Trophoblast cell (in vitro differentiated cells and primary cell): Measurements from ENCODE around the gene NINL.

ENCODE experiments used
- DNase-seq, 2 donors: peaks; one replicate each; pipeline ENCODE4 v3.0.0-alpha.2; 2016
- H2AFZ ChIP-seq: 2 replicates; pipeline ENCODE4 v1.6.1; 2013; ENCODE audit warnings: low read length, moderate library complexity, mild to moderate bottlenecking; ENCODE audit not compliant: insufficient read depth, poor library complexity
- H2AK5ac ChIP-seq: 2 replicates; pipeline ENCODE4 v1.6.1; 2013; ENCODE audit warnings: mild to moderate bottlenecking, low read length
- H2BK120ac ChIP-seq: 2 replicates; pipeline ENCODE4 v1.6.1; 2013; ENCODE audit warnings: low read length, mild to moderate bottlenecking, moderate library complexity; ENCODE audit not compliant: insufficient read depth, poor library complexity
- H2BK12ac ChIP-seq: 2 replicates; pipeline ENCODE4 v1.6.1; 2013; ENCODE audit warnings: mild to moderate bottlenecking, low read length, moderate library complexity
- H2BK5ac ChIP-seq: 2 replicates; pipeline ENCODE4 v1.6.1; 2013; ENCODE audit warnings: low read length, low read depth, moderate library complexity, mild to moderate bottlenecking; ENCODE audit not compliant: poor library complexity
- H3K14ac ChIP-seq: 2 replicates; pipeline ENCODE4 v1.6.1; 2013; ENCODE audit warnings: mild to moderate bottlenecking, low read length
- H3K18ac ChIP-seq: 2 replicates; pipeline ENCODE4 v1.6.1; 2013; ENCODE audit warnings: mild to moderate bottlenecking, low read length
- H3K23ac ChIP-seq: 2 replicates; pipeline ENCODE4 v1.6.1; 2013; ENCODE audit warnings: low read length
- H3K27ac ChIP-seq: 2 replicates; pipeline ENCODE4 v1.5.1; 2013; ENCODE audit warnings: low read depth, mild to moderate bottlenecking, inconsistent platforms, low read length, moderate library complexity
- H3K27me3 ChIP-seq: 2 replicates; pipeline ENCODE4 v1.6.1; 2013; ENCODE audit warnings: inconsistent platforms, mild to moderate bottlenecking, low read length, moderate library complexity; ENCODE audit not compliant: insufficient read depth
- H3K36me3 ChIP-seq, 2 experiments: 1 replicate in 1 of 2; 2 replicates in 1 of 2; pipeline ENCODE4 v1.6.1; 2013; ENCODE audit warnings: low read length in 2 of 2, mild to moderate bottlenecking in 2 of 2, moderate library complexity in 1 of 2; ENCODE audit not compliant: insufficient read depth in 2 of 2, control insufficient read depth in 1 of 2
- H3K4ac ChIP-seq: 2 replicates; pipeline ENCODE4 v1.6.1; 2013; ENCODE audit warnings: low read depth, mild to moderate bottlenecking, low read length, moderate library complexity
- H3K4me1 ChIP-seq, 2 experiments: 1 replicate in 1 of 2; 2 replicates in 1 of 2; pipeline ENCODE4 v1.6.1; 2013; ENCODE audit warnings: low read length in 2 of 2, mild to moderate bottlenecking in 2 of 2, moderate library complexity in 1 of 2; ENCODE audit not compliant: insufficient read depth in 2 of 2, control insufficient read depth in 1 of 2
- H3K4me2 ChIP-seq: 2 replicates; pipeline ENCODE4 v1.6.1; 2013; ENCODE audit warnings: inconsistent platforms, mild to moderate bottlenecking, low read length, moderate library complexity
- H3K4me3 ChIP-seq: 2 replicates; pipeline ENCODE4 v1.5.1; 2013; ENCODE audit warnings: mild to moderate bottlenecking, low read depth, low read length, inconsistent platforms
- H3K79me1 ChIP-seq: one replicate; pipeline ENCODE4 v1.6.1; 2013; ENCODE audit warnings: low read length
- H3K79me2 ChIP-seq: 2 replicates; pipeline ENCODE4 v1.6.1; 2013; ENCODE audit warnings: low read length, mild to moderate bottlenecking; ENCODE audit not compliant: control insufficient read depth, insufficient read depth, poor library complexity
- H3K9ac ChIP-seq: 2 replicates; pipeline ENCODE4 v1.6.1; 2013; ENCODE audit warnings: mild to moderate bottlenecking, low read length
- H3K9me3 ChIP-seq: 2 replicates; pipeline ENCODE4 v1.6.1; 2013; ENCODE audit warnings: low read depth, mild to moderate bottlenecking, control low read depth, inconsistent platforms, low read length; ENCODE audit not compliant: insufficient read depth
- H4K12ac ChIP-seq: 2 replicates; pipeline ENCODE4 v1.6.1; 2013; ENCODE audit warnings: low read depth, mild to moderate bottlenecking, low read length, moderate library complexity
- H4K8ac ChIP-seq: 2 replicates; pipeline ENCODE4 v1.6.1; 2013; ENCODE audit warnings: low read depth, mild to moderate bottlenecking, low read length, moderate library complexity
- H4K91ac ChIP-seq: one replicate; pipeline ENCODE4 v1.6.1; 2013; ENCODE audit warnings: low read depth, mild to moderate bottlenecking, low read length, moderate library complexity
- WGBS: extraction: QIAGEN DNeasy Blood & Tissue Kit; methylation state at CpG from one replicate; pipeline ENCODE4 v1.1.7; 2013; ENCODE audit warnings: missing lambda C conversion rate; ENCODE audit not compliant: insufficient read length, insufficient coverage; ENCODE audit errors: extremely low coverage; 5-methylcytosine and 5-hydroxymethylcytosine counted together

The NINL gene

GRCh38 chr20:25457886-25458680, 127.2 kb downstream of the NINL start:
- H3K4me2 ChIP-seq = no peak overlapping the region
- H3K18ac ChIP-seq = no peak overlapping the region
- no peak overlapping the region for H3K14ac ChIP-seq
- no peaks in the 10 kb centered on the region for H3K27me3 ChIP-seq
- H2BK5ac ChIP-seq = no peak overlapping the region
- no peak overlapping the region for H3K23ac ChIP-seq
- no peaks in the 10 kb centered on the region for H3K4me1 ChIP-seq
- no peak overlapping the region for H3K9ac ChIP-seq
- no peak overlapping the region for H3K4ac ChIP-seq
- no peak overlapping the region for H2AFZ ChIP-seq
- no peak overlapping the region for H2BK12ac ChIP-seq
- H4K12ac ChIP-seq = no peak overlapping the region
- no peak overlapping the region for H4K8ac ChIP-seq
- no peak overlapping the region for H4K91ac ChIP-seq
- H2BK120ac ChIP-seq = no peak overlapping the region
- H2AK5ac ChIP-seq = no peak overlapping the region
- H3K9me3 ChIP-seq = peaks cover 2% of the 10 kb centered on the region
- no peak overlapping the region for H3K4me3 ChIP-seq
- H3K27ac ChIP-seq = no peak overlapping the region
- no peak for DNase-seq
- peaks cover 63 to 71% of the 10 kb centered on the region in 2 experiments for H3K36me3 ChIP-seq
- WGBS = no CpG with 5 or more reads among the region's 22 CpGs
- no peaks in the 10 kb centered on the region for H3K79me1 ChIP-seq
- H3K79me2 ChIP-seq = no peaks in the 10 kb centered on the region

GRCh38 chr20:25454153-25454900, 131.0 kb downstream of the NINL start:
- no peaks in the 10 kb centered on the region for H3K79me2 ChIP-seq
- WGBS = no CpG with 5 or more reads among the region's 15 CpGs
- DNase-seq = no peak
- no peak overlapping the region for H4K8ac ChIP-seq
- peaks cover 2% of the 10 kb centered on the region for H3K9me3 ChIP-seq
- H4K12ac ChIP-seq = no peak overlapping the region
- H3K4ac ChIP-seq = no peak overlapping the region
- no peak overlapping the region for H2BK12ac ChIP-seq
- H2BK5ac ChIP-seq = no peak overlapping the region
- no peaks in the 10 kb centered on the region for H3K4me1 ChIP-seq
- no peaks in the 10 kb centered on the region for H3K27me3 ChIP-seq
- H4K91ac ChIP-seq = no peak overlapping the region
- peaks cover 37 to 45% of the 10 kb centered on the region in 2 experiments for H3K36me3 ChIP-seq
- H2AFZ ChIP-seq = no peak overlapping the region
- H3K9ac ChIP-seq = no peak overlapping the region
- H2AK5ac ChIP-seq = no peak overlapping the region
- no peak overlapping the region for H3K18ac ChIP-seq
- no peak overlapping the region for H3K4me3 ChIP-seq
- no peak overlapping the region for H3K4me2 ChIP-seq
- H2BK120ac ChIP-seq = no peak overlapping the region
- H3K27ac ChIP-seq = no peak overlapping the region
- no peaks in the 10 kb centered on the region for H3K79me1 ChIP-seq
- H3K23ac ChIP-seq = no peak overlapping the region
- no peak overlapping the region for H3K14ac ChIP-seq

- Histone ChIP-seq H2BK12ac (no peak overlapping the region), H4K91ac (no peak overlapping the region), H3K36me3 (peaks cover 27 to 34% of the 10 kb centered on the region in 2 experiments), H3K27ac (no peak overlapping the region), H2AK5ac (no peak overlapping the region), H2AFZ (no peak overlapping the region), H3K23ac (no peak overlapping the region), H3K4me3 (no peak overlapping the region), H3K9me3 (peaks cover 2% of the 10 kb centered on the region), H3K79me1 (no peaks in the 10 kb centered on the region), H3K27me3 (no peaks in the 10 kb centered on the region), H3K9ac (no peak overlapping the region), H3K14ac (no peak overlapping the region), H3K79me2 (no peaks in the 10 kb centered on the region), H3K4ac (no peak overlapping the region), H2BK120ac (no peak overlapping the region), H3K18ac (no peak overlapping the region), H4K8ac (no peak overlapping the region), H2BK5ac (no peak overlapping the region), H4K12ac (no peak overlapping the region), H3K4me1 (no peaks in the 10 kb centered on the region), H3K4me2 (no peak overlapping the region)
- WGBS = no CpG with 5 or more reads among the region's 25 CpGs
- no peak for DNase-seq
Measured at GRCh38 chr20:25453035-25453810, 132.1 kb downstream of the NINL start.

- H2BK5ac ChIP-seq = no peak overlapping the region
- no peak overlapping the region for H3K4me3 ChIP-seq
- H3K27me3 ChIP-seq = no peaks in the 10 kb centered on the region
- H4K8ac ChIP-seq = no peak overlapping the region
- no peak overlapping the region for H4K12ac ChIP-seq
- H3K79me1 ChIP-seq = no peaks in the 10 kb centered on the region
- H3K14ac ChIP-seq = no peak overlapping the region
- H3K9me3 ChIP-seq = peaks cover 2% of the 10 kb centered on the region
- H2AK5ac ChIP-seq = no peak overlapping the region
- H3K4me2 ChIP-seq = no peak overlapping the region
- no peak overlapping the region for H3K27ac ChIP-seq
- no peak overlapping the region for H3K9ac ChIP-seq
- H3K18ac ChIP-seq = no peak overlapping the region
- no peak overlapping the region for H2AFZ ChIP-seq
- no peak overlapping the region for H2BK120ac ChIP-seq
- no peak overlapping the region for H3K23ac ChIP-seq
- DNase-seq = no peak
- H3K36me3 ChIP-seq = peaks cover 24 to 34% of the 10 kb centered on the region in 2 experiments
- WGBS = no CpG with 5 or more reads among the region's 6 CpGs
- no peak overlapping the region for H4K91ac ChIP-seq
- no peaks in the 10 kb centered on the region for H3K4me1 ChIP-seq
- H3K79me2 ChIP-seq = no peaks in the 10 kb centered on the region
- no peak overlapping the region for H2BK12ac ChIP-seq
- no peak overlapping the region for H3K4ac ChIP-seq
Measured at GRCh38 chr20:25452333-25452732, 133.0 kb downstream of the NINL start.
